CD1c-positive myeloid dendritic cell (primary cell): Measurements from ENCODE around the gene ATG5.

Source experiments
- DNase-seq: peaks from one replicate; pipeline ENCODE4 v3.0.0-alpha.2; 2016; ENCODE audit errors: extremely low spot score

ATG5 gene

DNA sequence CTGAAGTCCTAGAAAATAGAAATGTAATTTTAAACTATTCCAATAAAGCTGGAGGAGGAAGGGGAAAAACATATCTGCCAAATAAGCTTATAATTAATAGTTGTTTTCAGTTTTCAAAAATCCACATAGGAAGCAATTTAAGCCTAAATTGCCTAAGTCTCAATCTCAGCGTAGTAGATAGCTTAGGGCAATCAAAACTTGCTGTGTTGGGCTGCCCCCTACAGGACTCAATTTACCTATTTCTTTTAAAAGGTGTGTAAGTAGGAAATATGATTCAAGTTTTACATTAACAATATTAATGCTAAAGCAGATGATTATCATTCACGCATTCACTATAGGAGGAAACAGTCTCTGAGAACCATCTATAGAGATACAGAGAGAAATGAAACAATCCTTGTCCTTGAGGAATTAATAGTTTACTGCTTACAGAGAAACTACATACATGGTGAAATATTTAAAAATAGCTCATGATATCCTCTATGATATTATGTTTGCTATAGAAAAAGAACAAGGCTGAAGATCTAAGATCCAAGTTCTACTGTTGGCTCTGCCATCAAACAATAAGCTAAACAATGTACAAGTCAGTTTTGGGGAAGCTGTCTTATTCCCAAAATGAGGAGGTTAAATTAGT is 102.1 kb downstream of the ATG5 start:
- DNase-seq = peak; percentile 88

DNA sequence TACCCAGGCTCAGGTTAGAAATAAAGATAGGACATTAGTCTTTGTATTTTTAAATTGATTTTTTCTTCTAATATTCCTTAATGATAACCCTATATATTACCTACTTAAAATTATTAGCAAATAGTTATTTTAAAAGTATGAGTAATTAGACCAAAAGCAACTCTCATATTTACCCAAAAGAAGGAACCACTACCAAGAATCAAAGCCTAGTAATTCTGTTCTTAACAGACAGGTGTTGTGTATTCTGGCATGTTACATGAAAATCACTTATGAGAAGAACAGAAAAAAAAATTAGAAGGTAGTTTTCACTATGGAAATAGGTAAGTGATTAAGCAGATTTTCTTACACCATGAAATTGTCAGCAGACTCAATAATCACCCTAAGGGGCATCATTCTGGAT is 105.1 kb downstream of the ATG5 start:
- DNase-seq = no peak

GRCh38 chr6:106216527-106216926 is 109.0 kb downstream of the ATG5 start:
- no peak for DNase-seq

- no peak for DNase-seq
These were observed 110.0 kb downstream of the ATG5 start for GRCh38 chr6:106215608-106216007.

- peak; percentile 53 for DNase-seq
These were observed 111.0 kb downstream of the ATG5 start for GRCh38 chr6:106214531-106214930.

DNA sequence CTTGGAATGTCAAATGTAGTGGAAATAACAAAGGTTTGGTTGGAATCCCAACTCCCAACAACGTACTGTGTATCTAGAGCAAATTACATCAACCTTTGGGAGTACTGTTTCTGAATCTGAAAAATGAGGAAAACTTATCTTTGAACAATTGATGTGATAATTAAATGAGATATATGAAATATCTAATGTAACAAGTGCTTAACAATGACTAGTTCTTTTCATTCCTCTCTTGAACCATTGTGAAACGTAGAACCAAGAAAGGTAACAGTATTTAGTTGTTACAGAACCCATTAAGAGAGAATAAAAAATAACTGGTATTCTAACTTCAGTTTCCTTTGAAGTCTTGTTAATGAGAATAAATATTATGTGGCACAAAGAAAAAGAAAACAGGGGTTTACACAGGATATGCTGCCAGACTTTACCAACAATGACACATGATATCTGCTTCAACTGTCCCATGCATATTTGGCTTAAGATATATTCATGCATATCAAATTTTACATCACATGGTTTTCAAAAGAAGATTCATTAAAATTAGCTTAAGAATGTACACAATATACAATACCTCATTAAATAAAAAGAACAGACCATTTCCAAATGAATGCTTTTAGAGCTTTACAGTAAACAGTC is 111.8 kb downstream of the ATG5 start:
- DNase-seq = no peak

DNA sequence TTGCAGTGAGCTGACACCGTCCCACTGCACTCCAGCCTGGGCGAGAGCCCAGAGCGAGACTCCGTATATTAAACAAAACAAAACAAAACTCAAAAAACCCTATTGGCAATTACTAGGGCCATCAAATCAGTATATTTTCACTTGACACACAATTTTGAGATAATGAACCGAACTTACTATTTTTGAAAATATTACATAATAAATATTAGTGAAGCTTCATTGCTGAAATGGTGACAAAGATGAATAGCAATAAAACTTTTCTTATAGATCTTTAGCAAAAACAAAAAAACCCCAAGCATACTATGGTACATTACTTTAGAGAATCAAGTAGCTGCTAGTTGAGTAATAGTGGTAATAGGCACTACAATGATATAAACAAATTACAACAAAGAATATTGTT is 113.0 kb downstream of the ATG5 start:
- no peak for DNase-seq

GRCh38 chr6:106206905-106207304 is 118.7 kb downstream of the ATG5 start:
- no peak for DNase-seq

GRCh38 chr6:106204961-106205360 is 120.6 kb downstream of the ATG5 start:
- DNase-seq = no peak

GRCh38 chr6:106199998-106200397 is 125.6 kb downstream of the ATG5 start:
- DNase-seq = no peak

GRCh38 chr6:106199331-106199730 is 126.2 kb downstream of the ATG5 start:
- DNase-seq = no peak

DNA sequence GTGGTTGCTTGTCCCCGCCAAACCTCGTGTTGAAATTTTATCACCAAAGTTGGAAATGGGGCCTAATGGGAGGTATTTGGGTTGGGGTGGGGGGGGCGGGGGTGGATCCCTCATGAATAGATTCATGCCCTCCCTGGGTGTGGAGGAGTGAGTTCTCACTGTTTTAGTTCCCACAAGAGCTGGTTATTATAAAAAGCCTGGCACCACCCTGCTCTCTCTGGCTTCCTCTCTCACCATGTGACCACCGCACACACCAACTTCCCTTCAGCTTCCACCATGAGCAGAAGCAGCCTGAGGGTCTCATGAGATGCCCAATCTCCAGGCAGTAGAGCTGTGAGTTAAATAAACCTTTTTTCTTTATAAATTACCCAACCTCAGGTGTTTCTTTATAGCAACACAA is 128.1 kb downstream of the ATG5 start:
- no peak for DNase-seq

GRCh38 chr6:106194949-106195921 is 130.3 kb downstream of the ATG5 start:
- no peak for DNase-seq

DNA sequence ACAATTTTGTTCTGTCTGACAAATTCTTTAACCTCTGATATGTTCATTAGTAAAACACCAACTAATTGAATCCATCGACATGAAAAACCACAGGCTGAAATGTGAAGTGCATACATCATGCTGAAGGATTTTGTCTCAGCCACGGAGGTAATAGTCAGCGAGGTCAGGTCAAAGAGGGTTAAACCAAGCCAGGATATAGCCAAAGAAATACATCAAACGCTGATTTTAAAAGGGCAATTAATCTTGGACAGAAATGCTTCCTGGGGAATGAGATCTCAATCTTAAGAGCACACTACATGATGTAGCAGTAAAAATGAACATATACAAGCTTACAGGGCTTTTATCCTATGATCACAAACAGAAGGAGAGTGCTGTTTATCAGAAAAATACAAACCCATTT is 132.7 kb downstream of the ATG5 start:
- no peak for DNase-seq

DNA sequence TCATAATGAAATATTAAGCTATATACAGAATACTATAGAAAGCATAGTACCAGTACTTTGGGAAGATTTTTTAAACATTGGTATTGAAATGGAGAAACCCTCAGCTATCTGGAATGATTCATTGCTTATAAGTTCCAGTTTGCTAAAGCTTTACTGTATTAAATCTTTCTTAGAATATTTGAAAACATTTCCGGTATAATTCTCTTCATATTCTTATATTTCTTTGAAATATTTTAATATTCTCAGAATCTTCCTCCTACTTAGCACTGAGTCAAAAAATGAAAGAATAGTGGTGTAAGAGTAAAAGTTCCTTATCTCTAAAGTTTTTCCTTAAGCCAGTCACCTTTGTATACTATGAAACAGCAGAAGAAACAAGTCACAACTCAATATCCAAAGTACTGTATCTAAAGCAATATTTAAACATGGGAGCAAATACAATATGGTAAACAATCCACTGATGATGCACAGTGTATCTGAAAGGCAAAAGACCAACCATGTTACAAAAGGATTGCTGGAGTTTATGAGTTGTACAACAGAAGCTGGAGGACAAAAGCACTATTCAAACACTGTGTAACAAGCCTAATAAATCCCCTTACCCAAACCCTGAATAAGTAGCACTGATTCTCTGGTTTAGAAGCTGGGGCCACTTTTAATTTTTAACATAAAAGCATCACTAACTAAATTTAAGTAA is 137.3 kb downstream of the ATG5 start:
- no peak for DNase-seq

DNA sequence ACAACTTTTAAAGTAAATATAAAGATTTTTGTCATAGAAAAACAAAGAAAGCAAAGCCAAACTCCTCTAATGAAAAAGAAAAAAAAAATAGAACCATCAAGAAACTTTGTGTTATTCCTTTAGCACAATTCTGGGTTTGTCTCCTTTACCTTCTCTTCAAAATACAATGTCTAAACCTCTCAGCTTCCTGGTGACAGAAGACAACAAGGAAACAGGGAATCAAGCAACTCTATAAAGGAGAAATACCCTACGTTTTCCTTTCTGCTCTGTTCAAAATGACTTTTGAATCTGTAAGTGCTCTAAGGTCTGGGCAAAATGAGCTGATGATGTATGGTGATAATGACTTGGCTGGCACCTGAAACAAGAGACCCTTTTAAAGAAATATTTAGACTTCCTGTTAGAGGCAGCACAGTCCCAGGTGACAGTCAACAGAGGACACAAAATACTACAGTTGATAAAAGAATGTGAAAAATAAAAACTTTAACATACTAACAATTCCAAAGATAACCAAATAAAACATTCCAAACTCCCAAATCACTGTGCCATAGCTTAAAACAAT is 138.1 kb downstream of the ATG5 start:
- no peak for DNase-seq

GRCh38 chr6:106186714-106187113 is 138.8 kb downstream of the ATG5 start:
- DNase-seq = no peak

DNA sequence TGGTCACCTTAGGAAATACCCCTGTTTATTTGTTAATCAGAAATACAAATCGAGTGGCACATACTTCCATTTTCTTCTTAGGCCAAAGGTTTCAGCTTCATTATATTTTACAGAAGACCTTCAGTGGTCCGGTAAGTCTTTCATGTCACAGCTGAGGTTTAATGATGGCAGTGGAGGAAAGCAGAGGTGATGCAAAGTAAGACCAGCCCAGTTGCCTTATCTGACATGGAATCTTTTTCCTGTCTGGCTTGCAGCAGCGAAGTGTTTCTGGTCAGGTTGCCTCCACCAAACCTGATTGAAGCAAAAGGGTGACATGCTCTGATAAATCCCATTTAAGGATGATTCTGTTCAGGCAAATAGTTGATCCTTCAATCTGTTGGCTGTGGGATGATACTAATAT is 139.4 kb downstream of the ATG5 start:
- DNase-seq = no peak

GRCh38 chr6:106185615-106186014 is 139.9 kb downstream of the ATG5 start:
- no peak for DNase-seq

GRCh38 chr6:106184629-106185028 is 140.9 kb downstream of the ATG5 start:
- no peak for DNase-seq

DNA sequence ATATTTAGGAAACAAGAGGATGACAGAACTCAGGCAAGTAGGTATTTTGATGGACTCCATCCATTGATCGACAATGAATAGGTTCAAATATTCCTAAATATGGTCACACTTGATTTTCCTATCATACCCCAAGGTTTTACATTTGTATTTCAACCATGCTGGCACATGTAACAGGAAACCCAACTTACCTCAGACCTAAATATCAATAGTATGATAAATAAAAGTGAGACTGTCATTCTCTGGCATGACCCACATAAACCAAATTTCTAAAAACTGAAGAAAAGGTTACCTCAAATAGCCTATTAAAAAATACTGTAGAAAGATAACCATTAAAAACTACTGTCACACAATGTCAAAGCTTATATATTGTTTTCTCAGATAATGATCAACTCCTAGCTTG is 142.1 kb downstream of the ATG5 start:
- DNase-seq = no peak

GRCh38 chr6:106182455-106182854 is 143.1 kb downstream of the ATG5 start:
- DNase-seq = no peak
